Liver (tissue), 9 donors: ENCODE results near the gene MFAP3L. TPM values are rescaled to one million over a fixed set of nuclear protein-coding genes. Genes with fewer than 3 reads are reported as not detected.
"Not testable (repeated sequence)": the region's sequence is repeated elsewhere in the genome, so short reads cannot be mapped to it uniquely, and the experiment has no call there.

ENCODE experiments used
- DNase-seq: peaks from one replicate; pipeline ENCODE4 v3.0.0-alpha.2; 2017; ENCODE audit warnings: low spot score
- H3K27ac ChIP-seq, 2 donors: one replicate each; pipeline ENCODE4 v1.7.0; 2013; ENCODE audit warnings: inconsistent platforms in 2 of 2, low read length in 2 of 2, control low read depth in 1 of 2, low read depth in 1 of 2, mild to moderate bottlenecking in 1 of 2
- H3K27me3 ChIP-seq, 4 donors: one replicate each; pipeline versions ENCODE4 v1.6.1 to v1.7.0; 2013; ENCODE audit warnings: low read length in 3 of 4, inconsistent platforms in 1 of 4, mild to moderate bottlenecking in 1 of 4, moderate library complexity in 1 of 4; ENCODE audit not compliant: control insufficient read depth in 4 of 4, insufficient read depth in 4 of 4
- H3K36me3 ChIP-seq, 4 donors: one replicate each; pipeline versions ENCODE4 v1.6.1 to v1.7.0; 2013; ENCODE audit warnings: low read length in 3 of 4, mild to moderate bottlenecking in 3 of 4, low read depth in 1 of 4, moderate library complexity in 1 of 4; ENCODE audit not compliant: control insufficient read depth in 4 of 4, insufficient read depth in 3 of 4
- H3K4me1 ChIP-seq, 4 donors: one replicate each; pipeline versions ENCODE4 v1.6.1 to v1.7.0; 2013; ENCODE audit warnings: low read length in 3 of 4, mild to moderate bottlenecking in 3 of 4, moderate library complexity in 1 of 4; ENCODE audit not compliant: control insufficient read depth in 4 of 4, insufficient read depth in 4 of 4
- H3K4me3 ChIP-seq, 3 donors: one replicate each; pipeline versions ENCODE4 v1.6.1 to v1.7.0; 2013; ENCODE audit warnings: low read length in 3 of 3, control low read depth in 1 of 3, low read depth in 1 of 3, mild to moderate bottlenecking in 1 of 3
- H3K9ac ChIP-seq, 2 donors: one replicate each; pipeline ENCODE4 v1.7.0; 2013; ENCODE audit warnings: low read length in 2 of 2, mild to moderate bottlenecking in 2 of 2, moderate library complexity in 2 of 2, control low read depth in 1 of 2, low read depth in 1 of 2
- H3K9me3 ChIP-seq, 4 donors: one replicate each; pipeline versions ENCODE4 v1.6.1 to v1.7.0; 2013; ENCODE audit warnings: low read length in 3 of 4; ENCODE audit not compliant: control insufficient read depth in 4 of 4
- ATF3 ChIP-seq: IDR thresholded peaks from 2 replicates; pipeline ENCODE4 v1.6.1; 2016; ENCODE audit warnings: antibody characterized with exemption
- CTCF ChIP-seq: fragments of 150-350 bp; IDR thresholded peaks from 2 replicates; pipeline ENCODE4 v1.5.1; 2017; ENCODE audit warnings: improper control_type of control experiment, low read depth, low read length; ENCODE audit not compliant: missing input control
- FOXA2 ChIP-seq: IDR thresholded peaks from 2 replicates; pipeline ENCODE4 v1.6.1; 2016; ENCODE audit warnings: antibody characterized with exemption
- GABPA ChIP-seq, 2 donors: IDR thresholded peaks in 1 of 2; conservative IDR thresholded peaks in 1 of 2; 2 replicates each; pipeline ENCODE4 v1.6.1; 2016; ENCODE audit warnings: antibody characterized with exemption in 2 of 2, mild to moderate bottlenecking in 1 of 2, moderate library complexity in 1 of 2
- NR2F2 ChIP-seq: IDR thresholded peaks from 2 replicates; pipeline ENCODE4 v1.6.1; 2016; ENCODE audit warnings: antibody characterized with exemption
- RAD21 ChIP-seq, 2 donors: IDR thresholded peaks; 2 replicates each; pipeline ENCODE4 v1.6.1; 2016; ENCODE audit warnings: antibody characterized with exemption in 2 of 2, mild to moderate bottlenecking in 2 of 2
- RXRA ChIP-seq, 2 donors: IDR thresholded peaks; 2 replicates each; pipeline ENCODE4 v1.6.1; 2017 to 2018; ENCODE audit warnings: antibody characterized with exemption in 2 of 2, mild to moderate bottlenecking in 1 of 2
- SP1 ChIP-seq: IDR thresholded peaks from 2 replicates; pipeline ENCODE4 v1.6.1; 2018; ENCODE audit warnings: antibody characterized with exemption, mild to moderate bottlenecking
- WGBS: extraction: QIAGEN DNeasy Blood & Tissue Kit; methylation state at CpG from one replicate; pipeline ENCODE4 v1.1.7; 2013; 5-methylcytosine and 5-hydroxymethylcytosine counted together
- polyA plus RNA-seq, 2 donors: library from polyadenylated mRNA; stranded (reverse) in 1 of 2; unstranded in 1 of 2; fragments of 200-250 nt in 1 of 2; fragments of >200 nt in 1 of 2; fragmentation: Nextera tagmentation in 1 of 2; extraction: Ambion mirVana in 1 of 2; gene quantifications; one replicate each; pipeline versions ENCODE4 v1.2.1 to v1.2.3, GENCODE V29; 2013 to 2015
- total RNA-seq, 2 donors: library from RNA; depleted of rRNA; stranded (reverse); fragments of >200 nt; gene quantifications; one replicate each; pipeline ENCODE4 v1.2.3, GENCODE V29; 2014
- donor health status: healthy.
- donor health status: healthy.
- donor health status: healthy.
- donor health status: healthy.
- donor health status: healthy.

Gene MFAP3L
- total and polyA plus RNA-seq, 4 donors: 16.5 to 102 (median 18.5) TPM

GRCh38 chr4:169945636-169946035 lies 80.6 kb downstream of the MFAP3L start:
- TF ChIP-seq RAD21 (IDR thresholded peaks at IDR 0.05) (no peak), GABPA (IDR thresholded peaks at IDR 0.05 in 1 of 2, conservative IDR thresholded peaks at IDR 0.05 in 1 of 2) (no peak), NR2F2 (no peak), FOXA2 (no peak)
- Histone ChIP-seq H3K27ac (no peak overlapping the region), H3K4me3 (no peak overlapping the region), H3K4me1 (no peaks in the 10 kb centered on the region), H3K36me3 (no peaks in the 10 kb centered on the region), H3K9ac (no peak overlapping the region), H3K27me3 (no peaks in the 10 kb centered on the region), H3K9me3 (no peaks in the 10 kb centered on the region)
- no peak for DNase-seq
- WGBS: 75% methylated on average over 1 of the region's 1 CpG

GRCh38 chr4:169943601-169944000 lies 82.6 kb downstream of the MFAP3L start:
- 82% methylated on average over 6 of the region's 6 CpGs for WGBS
- not testable (repeated sequence) for H3K4me1 ChIP-seq, H3K4me3 ChIP-seq, DNase-seq, H3K27ac ChIP-seq, H3K27me3 ChIP-seq, H3K36me3 ChIP-seq, H3K9me3 ChIP-seq, H3K9ac ChIP-seq

GRCh38 chr4:169941141-169941540 lies 85.1 kb downstream of the MFAP3L start:
- 92% methylated on average over 5 of the region's 5 CpGs for WGBS
- Histone ChIP-seq H3K27me3 (no peaks in the 10 kb centered on the region), H3K4me1 (no peaks in the 10 kb centered on the region), H3K4me3 (no peak overlapping the region), H3K9ac (no peak overlapping the region), H3K9me3 (no peaks in the 10 kb centered on the region), H3K27ac (no peak overlapping the region), H3K36me3 (no peaks in the 10 kb centered on the region)
- TF ChIP-seq ATF3 (no peak), SP1 (no peak)
- no peak for DNase-seq

GRCh38 chr4:169940460-169940859 lies 85.7 kb downstream of the MFAP3L start:
- DNase-seq: no peak

More at GRCh38 chr4:169940460-169940859, 85.7 kb downstream of the MFAP3L start:
- no peaks in the 10 kb centered on the region for H3K27me3 ChIP-seq
- H3K4me3 ChIP-seq: no peak overlapping the region
- no peak overlapping the region for H3K9ac ChIP-seq
- H3K4me1 ChIP-seq: no peaks in the 10 kb centered on the region
- H3K36me3 ChIP-seq: no peaks in the 10 kb centered on the region
- no peaks in the 10 kb centered on the region for H3K9me3 ChIP-seq
- no peak overlapping the region for H3K27ac ChIP-seq
- WGBS: 73% methylated on average over 8 of the region's 8 CpGs
- TF ChIP-seq RAD21 (IDR thresholded peaks at IDR 0.05) (peak; percentile 35 to 69), CTCF (peak; percentile 29), RXRA (IDR thresholded peaks at IDR 0.05) (no peak)

Other genes with a start within 250 kb of the MFAP3L start
- gene AADAT, start 63.6 kb upstream of the MFAP3L start, total RNA-seq: 10 to 100 TPM in 1 of 2 donors, 1 to 10 TPM in 1; 3.8 to 13.6 TPM
- 10 to 100 TPM; 11.1 to 16.1 TPM for gene AADAT, start 63.6 kb upstream of the MFAP3L start, polyA plus RNA-seq